ENCODE data around the gene VAPB.

DNA sequence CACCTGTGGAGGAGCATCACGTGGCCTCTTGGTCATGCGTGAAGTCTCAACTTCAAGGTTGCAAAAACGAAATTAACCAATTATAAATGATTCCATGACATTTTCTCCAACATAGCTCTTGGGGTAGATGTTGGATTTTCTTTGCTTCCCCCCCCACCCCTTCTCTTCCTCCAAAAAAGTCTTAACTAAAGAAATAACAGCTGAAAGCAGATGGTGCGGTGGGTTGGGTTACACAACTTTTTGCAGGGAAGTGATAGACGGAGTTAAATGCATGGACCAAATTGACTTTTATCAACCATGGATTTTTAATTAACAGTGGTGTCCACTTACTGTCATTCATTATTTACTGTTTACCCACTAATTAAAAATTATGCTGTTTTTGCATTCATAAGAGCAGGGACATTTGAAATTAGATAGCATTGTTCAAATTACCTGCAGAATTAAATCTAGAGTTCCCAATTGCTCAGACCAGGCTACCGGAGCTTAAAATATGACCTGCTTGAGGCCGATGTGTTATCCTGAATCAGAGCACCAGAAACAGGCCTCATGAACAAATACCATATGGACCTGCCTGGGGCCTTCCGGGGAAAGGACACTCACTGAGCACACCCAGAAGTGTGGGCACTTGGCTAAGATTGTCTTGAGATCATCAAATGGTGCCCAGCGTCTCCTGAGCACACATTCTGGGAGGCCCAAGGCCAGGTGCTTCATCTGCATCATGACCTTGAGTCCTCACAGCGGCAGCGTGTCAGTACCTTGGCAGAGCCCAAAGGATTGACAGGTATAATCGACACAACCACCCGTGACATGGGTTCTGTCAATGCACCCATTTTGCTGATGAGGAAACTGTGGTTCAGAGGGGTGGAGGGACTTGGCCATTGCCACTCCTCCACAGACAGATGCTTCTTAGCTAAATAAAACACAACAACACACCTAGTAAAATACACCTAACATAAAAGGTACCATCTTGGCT is 84.7 kb downstream of the VAPB start:
- no peak for TF ChIP-seq EZH2phosphoT487 (IDR thresholded peaks at IDR 0.05; ENCODE audit: low read depth)
- TF ChIP-seq, protein P1, sequence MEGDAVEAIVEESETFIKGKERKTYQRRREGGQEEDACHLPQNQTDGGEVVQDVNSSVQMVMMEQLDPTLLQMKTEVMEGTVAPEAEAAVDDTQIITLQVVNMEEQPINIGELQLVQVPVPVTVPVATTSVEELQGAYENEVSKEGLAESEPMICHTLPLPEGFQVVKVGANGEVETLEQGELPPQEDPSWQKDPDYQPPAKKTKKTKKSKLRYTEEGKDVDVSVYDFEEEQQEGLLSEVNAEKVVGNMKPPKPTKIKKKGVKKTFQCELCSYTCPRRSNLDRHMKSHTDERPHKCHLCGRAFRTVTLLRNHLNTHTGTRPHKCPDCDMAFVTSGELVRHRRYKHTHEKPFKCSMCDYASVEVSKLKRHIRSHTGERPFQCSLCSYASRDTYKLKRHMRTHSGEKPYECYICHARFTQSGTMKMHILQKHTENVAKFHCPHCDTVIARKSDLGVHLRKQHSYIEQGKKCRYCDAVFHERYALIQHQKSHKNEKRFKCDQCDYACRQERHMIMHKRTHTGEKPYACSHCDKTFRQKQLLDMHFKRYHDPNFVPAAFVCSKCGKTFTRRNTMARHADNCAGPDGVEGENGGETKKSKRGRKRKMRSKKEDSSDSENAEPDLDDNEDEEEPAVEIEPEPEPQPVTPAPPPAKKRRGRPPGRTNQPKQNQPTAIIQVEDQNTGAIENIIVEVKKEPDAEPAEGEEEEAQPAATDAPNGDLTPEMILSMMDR (IDR thresholded peaks at IDR 0.05; ENCODE audit: low read depth, low read length) = no peak

Measured in OCI-LY3 (cell line).